Activated B cell treated with CpG ODN at 0.5 μM for 24 hours (primary cell): ENCODE data around the gene SRCAP. TPM values are rescaled to one million over a fixed set of nuclear protein-coding genes. Genes with fewer than 3 reads are reported as not detected.

Source experiments
- ATAC-seq: fragments of 200-7000 bp; cut with Tn5 transposase; one replicate; pipeline ENCODE4 v1.10.0; 2021; ENCODE audit warnings: low read depth, mild to moderate bottlenecking, moderate library complexity
- CTCF ChIA-PET: fragments of 350-600 bp; sonication (Branson Sonifier 250); formaldehyde crosslinking; loops from one replicate; lab custom pipeline; 2021; ENCODE audit warnings: antibody characterized with exemption; lab: Charles Lee
- POLR2A ChIA-PET: fragments of 350-600 bp; sonication (Branson Sonifier 250); formaldehyde crosslinking; loops from one replicate; lab custom pipeline; 2021; ENCODE audit warnings: antibody characterized with exemption; lab: Charles Lee
- DNase-seq: peaks from one replicate; pipeline ENCODE4 v3.0.0; 2022
- H3K27ac Mint-ChIP-seq: one replicate; pipeline ENCODE4 v1.8.0; 2020; ENCODE audit warnings: mixed read lengths
- H3K27me3 Mint-ChIP-seq: one replicate; pipeline ENCODE4 v1.8.0; 2021; ENCODE audit warnings: mixed read lengths
- H3K36me3 Mint-ChIP-seq: one replicate; pipeline ENCODE4 v1.8.0; 2021; ENCODE audit warnings: low read depth, mixed read lengths
- H3K4me1 Mint-ChIP-seq: one replicate; pipeline ENCODE4 v1.8.0; 2021; ENCODE audit warnings: mixed read lengths
- H3K4me3 Mint-ChIP-seq: one replicate; pipeline ENCODE4 v1.8.0; 2020; ENCODE audit warnings: mild to moderate bottlenecking, mixed read lengths
- H3K9me3 Mint-ChIP-seq: one replicate; pipeline ENCODE4 v1.8.0; 2020; ENCODE audit warnings: mixed read lengths
- intact Hi-C: fragments of 100-400 bp; cut with micrococcal nuclease; formaldehyde crosslinking; loops from one replicate; pipeline ENCODE4 v1.15.1; 2024
- total RNA-seq: library from RNA; stranded (reverse); gene quantifications from 2 replicates; pipeline ENCODE4 v1.2.3, GENCODE V29; 2022
- TF ChIP-seq, protein P1 (sequence below): fragments of 200-600 bp; IDR thresholded peaks from one replicate; pipeline ENCODE4 v1.8.0; 2022; ENCODE audit warnings: antibody characterized with exemption, mild to moderate bottlenecking

The SRCAP gene
- total RNA-seq, 1 donor from 2014 or later = 123 TPM

DNA sequence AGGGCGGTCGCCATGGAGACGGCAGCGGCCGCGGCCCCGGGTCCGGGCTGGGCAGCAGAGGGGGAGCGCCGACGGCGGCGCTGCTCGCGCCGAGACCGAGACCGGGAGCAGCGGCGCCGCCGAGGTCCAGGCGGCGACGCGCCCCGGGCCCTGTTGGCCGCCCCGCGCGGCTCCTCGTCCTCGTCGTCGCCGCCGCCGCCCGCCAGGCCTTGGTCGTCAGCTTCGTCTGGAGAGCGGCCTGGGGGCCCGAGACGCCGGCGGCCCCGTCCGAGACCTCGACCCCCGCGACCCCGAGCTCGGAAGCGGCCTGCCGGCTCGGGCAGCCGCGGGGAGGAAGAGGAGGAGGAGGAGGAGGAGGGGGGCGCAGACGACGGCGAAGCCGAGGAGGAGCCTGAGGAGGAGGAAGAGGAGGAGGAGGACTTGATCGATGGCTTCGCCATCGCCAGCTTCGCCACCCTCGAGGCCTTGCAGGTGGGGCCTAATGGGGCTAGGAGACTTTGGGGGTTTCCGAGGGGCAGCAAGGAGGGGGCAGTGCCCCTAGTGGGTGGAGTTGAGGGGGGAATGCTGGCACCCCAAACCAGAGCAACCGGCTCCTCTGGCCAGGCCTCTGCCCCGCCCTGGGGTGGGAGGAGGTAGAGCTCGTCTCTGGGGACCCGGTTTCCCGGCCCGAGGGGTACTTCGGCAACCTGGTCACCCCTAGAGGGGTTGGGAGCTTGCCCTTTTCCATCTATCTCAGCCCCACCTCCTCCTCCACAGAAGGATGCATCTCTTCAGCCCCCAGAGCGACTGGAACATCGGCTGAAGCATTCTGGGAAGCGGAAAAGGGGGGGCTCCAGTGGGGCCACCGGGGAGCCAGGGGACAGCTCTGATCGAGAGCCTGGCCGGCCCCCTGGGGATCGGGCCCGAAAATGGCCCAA, 39.2 kb upstream of the SRCAP start:
- Mint-ChIP-seq H3K36me3 (peaks cover 63% of the 10 kb centered on the region), H3K27ac (peak overlapping the region; percentile 97), H3K9me3 (no peaks in the 10 kb centered on the region), H3K4me3 (peak overlapping the region; percentile 93), H3K27me3 (no peaks in the 10 kb centered on the region), H3K4me1 (peaks cover 44% of the 10 kb centered on the region)
- intact Hi-C loops = loop anchor here (1.0 to 10.0 kb wide), 4 partner anchors 35 to 595 kb away; partner anchors contain the start of genes ALDOA, CFAP119 and RNF40
- ATAC-seq (no peak), DNase-seq (peak; percentile 46)
- TF ChIP-seq, protein P1, sequence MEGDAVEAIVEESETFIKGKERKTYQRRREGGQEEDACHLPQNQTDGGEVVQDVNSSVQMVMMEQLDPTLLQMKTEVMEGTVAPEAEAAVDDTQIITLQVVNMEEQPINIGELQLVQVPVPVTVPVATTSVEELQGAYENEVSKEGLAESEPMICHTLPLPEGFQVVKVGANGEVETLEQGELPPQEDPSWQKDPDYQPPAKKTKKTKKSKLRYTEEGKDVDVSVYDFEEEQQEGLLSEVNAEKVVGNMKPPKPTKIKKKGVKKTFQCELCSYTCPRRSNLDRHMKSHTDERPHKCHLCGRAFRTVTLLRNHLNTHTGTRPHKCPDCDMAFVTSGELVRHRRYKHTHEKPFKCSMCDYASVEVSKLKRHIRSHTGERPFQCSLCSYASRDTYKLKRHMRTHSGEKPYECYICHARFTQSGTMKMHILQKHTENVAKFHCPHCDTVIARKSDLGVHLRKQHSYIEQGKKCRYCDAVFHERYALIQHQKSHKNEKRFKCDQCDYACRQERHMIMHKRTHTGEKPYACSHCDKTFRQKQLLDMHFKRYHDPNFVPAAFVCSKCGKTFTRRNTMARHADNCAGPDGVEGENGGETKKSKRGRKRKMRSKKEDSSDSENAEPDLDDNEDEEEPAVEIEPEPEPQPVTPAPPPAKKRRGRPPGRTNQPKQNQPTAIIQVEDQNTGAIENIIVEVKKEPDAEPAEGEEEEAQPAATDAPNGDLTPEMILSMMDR = no peak
- CTCF ChIA-PET = interaction anchor here (0.8 to 4.2 kb wide), 7 partner anchors 9 to 568 kb away, joined by 3 to 44 read pairs (median 5); partner anchors contain the start of genes DCTPP1, PRR14 and TBX6
- POLR2A ChIA-PET = interaction anchor here (0.5 to 4.4 kb wide), 40 partner anchors 7 to 698 kb away, joined by 3 to 107 read pairs (median 6); partner anchors contain the start of genes ALDOA, DCTPP1, ITGAL and PHKG2

DNA sequence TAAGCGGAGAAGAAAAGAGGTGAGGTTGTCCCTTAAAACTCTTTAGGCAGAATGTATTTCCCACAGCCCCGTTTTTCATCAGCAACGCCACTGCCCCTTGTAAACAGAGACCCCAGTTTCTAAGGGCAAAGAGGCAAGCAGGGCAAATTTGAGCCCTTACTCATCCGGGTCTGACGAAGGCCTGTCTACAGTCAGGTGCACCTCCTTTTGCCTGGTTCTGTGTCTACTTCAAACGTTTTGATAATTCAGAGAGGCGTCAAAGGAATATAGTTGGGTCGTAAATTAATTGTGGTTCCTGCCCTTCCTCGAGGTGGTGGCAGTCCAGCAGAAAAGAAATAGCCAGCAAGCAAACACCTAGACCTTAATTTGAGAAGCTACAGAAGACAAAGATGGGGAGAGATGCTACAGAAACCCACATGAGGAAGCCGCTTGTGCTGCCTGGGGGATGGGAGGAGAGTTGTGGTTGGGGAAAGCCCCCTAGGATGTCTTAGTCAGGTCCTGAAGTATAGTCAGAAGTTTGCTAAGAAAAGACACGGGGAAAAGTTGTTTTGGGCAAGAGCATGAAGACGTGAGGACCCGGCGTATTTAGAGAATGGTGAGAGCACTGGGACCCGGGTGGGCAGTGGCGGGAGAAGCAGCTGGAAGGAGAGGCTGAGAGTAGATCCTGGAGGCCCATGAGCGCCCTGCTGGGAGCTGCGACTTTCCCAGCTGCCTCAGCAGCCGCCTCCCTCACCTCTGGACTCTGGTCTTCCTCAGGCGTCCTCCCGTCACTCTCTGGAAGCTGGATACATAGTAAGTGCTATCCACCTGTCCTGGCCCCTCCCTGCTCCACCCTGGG, 38.3 kb upstream of the SRCAP start:
- Mint-ChIP-seq H3K36me3 (peaks cover 64% of the 10 kb centered on the region), H3K27ac (peak overlapping the region; percentile 97), H3K9me3 (no peaks in the 10 kb centered on the region), H3K4me1 (peaks cover 44% of the 10 kb centered on the region), H3K27me3 (no peaks in the 10 kb centered on the region), H3K4me3 (peak overlapping the region; percentile 93)
- DNase-seq (peak; percentile 62), ATAC-seq (no peak)
- intact Hi-C loops = loop anchor here (1.0 kb wide), 1 partner anchor 34 kb away; no protein-coding TSS in a partner anchor
- CTCF ChIA-PET = interaction anchor here (0.8 to 4.2 kb wide), 5 partner anchors 10 to 231 kb away, joined by 3 to 44 read pairs (median 9); partner anchors contain the start of genes DCTPP1 and PRR14
- POLR2A ChIA-PET = interaction anchor here (0.5 to 4.4 kb wide), 27 partner anchors 8 to 599 kb away, joined by 3 to 107 read pairs (median 5); partner anchors contain the start of genes PHKG2, PRR14, SEPTIN1 and SRCAP
- TF ChIP-seq, protein P1 = no peak

DNA sequence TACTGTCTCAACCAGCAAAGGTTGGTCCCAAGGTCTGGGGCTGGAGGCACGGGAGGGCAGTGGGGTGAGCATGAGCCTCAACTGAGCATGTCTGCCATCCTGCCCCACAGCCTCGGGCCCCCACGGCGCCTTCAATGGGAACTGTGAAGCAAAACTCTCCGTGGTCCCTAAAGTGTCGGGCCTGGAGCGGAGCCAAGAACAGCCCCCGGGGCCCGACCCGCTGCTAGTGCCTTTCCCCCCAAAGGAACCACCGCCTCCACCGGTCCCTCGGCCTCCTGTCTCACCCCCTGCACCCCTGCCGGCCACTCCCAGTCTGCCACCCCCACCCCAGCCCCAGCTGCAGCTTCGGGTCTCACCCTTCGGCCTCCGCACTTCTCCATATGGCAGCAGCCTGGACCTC, 36.5 kb upstream of the SRCAP start:
- no peak for ATAC-seq
- no peak for DNase-seq
- no peaks in the 10 kb centered on the region for H3K9me3 Mint-ChIP-seq
- H3K4me1 Mint-ChIP-seq = peaks cover 35% of the 10 kb centered on the region
- no peaks in the 10 kb centered on the region for H3K27me3 Mint-ChIP-seq
- no peak overlapping the region for H3K4me3 Mint-ChIP-seq
- peaks cover 71% of the 10 kb centered on the region for H3K36me3 Mint-ChIP-seq
- H3K27ac Mint-ChIP-seq = no peak overlapping the region
- intact Hi-C loops = no loop called here
- TF ChIP-seq, protein P1 = no peak
- ChIA-PET POLR2A (interaction anchor here (1.3 kb wide), 1 partner anchor 31 kb away, joined by 4 read pairs; no protein-coding TSS in a partner anchor), CTCF (interaction anchor here (4.2 kb wide), 1 partner anchor 31 kb away, joined by 44 read pairs; no protein-coding TSS in a partner anchor)

DNA sequence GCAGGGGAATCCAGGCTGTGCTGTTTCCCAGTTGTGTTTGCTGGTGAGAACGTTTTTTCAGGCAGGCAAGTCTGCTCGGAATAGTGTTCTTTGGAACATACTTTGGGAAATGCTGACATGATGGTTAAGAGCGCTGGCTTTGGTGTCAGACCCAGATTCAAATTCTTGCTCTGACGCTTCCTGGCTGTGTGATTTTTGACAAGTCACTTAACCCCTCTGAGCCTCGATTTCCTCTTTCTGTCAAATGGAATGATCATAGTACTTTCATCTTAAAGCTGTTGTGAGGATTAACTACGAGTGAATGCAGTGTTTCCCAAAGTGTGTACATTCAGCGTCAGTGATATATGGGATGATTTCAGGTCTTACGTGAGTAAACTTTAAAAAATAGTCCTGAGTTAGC, 35.9 kb upstream of the SRCAP start:
- POLR2A ChIA-PET = interaction anchor here (1.2 to 1.3 kb wide), 2 partner anchors 19 to 31 kb away, joined by 4 read pairs; no protein-coding TSS in a partner anchor
- CTCF ChIA-PET = no interaction called here
- peaks cover 77% of the 10 kb centered on the region for H3K36me3 Mint-ChIP-seq

More for the DNA sequence above, 35.9 kb upstream of the SRCAP start:
- TF ChIP-seq, protein P1 = no peak
- H3K27ac Mint-ChIP-seq = peak overlapping the region; percentile 25
- intact Hi-C loops = no loop called here
- no peak overlapping the region for H3K4me3 Mint-ChIP-seq
- H3K9me3 Mint-ChIP-seq = no peaks in the 10 kb centered on the region
- no peak for DNase-seq
- no peak for ATAC-seq
- no peaks in the 10 kb centered on the region for H3K27me3 Mint-ChIP-seq
- H3K4me1 Mint-ChIP-seq = peaks cover 33% of the 10 kb centered on the region
